NK-92 (cell line): ENCODE measurements around the gene WHAMM.
"Not testable (repeated sequence)": the region's sequence is repeated elsewhere in the genome, so short reads cannot be mapped to it uniquely, and the experiment has no call there.

Experiments
- DNase-seq: peaks from one replicate; lab custom pipeline; 2025; ENCODE audit not compliant: unreplicated experiment; lab: John Stamatoyannopoulos, UW

Gene WHAMM

DNA sequence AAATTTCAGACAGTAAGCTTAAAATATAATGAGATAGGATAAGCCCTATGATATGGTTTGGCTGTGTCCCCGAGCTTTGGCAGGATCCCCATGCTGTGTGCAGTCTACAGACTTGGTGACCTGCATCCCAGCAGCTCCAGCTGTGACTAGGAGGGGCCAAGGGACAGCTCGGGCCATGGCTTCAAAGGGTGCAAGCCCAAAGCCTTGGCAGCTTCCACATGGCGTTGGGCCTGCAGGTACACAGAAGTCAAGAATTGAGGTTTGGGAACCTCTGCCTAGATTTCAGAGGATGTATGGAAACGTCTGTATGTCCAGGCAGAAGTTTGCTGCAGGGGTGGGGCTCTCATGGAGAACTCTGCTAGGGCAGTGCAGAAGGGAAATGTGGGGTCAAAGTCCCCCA, 56.2 kb downstream of the WHAMM start:
- DNase-seq = not testable (repeated sequence)

DNA sequence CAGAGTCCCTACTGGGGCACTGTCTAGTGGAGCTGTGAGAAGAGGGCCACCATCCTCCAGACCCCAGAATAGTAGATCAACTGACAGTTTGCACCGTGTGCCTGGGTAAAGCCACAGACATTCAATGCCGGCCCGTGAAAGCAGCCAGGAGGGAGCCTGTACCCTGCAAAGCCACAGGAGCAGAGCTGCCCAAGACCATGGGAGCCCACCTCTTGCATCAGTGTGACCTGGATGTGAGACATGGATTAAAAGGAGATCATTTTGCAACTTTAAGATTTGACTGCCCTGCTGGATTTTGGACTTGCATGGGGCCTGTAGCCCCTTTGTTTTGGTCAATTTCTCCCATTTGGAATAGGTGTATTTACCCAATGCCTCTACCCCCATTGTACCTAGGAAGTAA, 56.6 kb downstream of the WHAMM start:
- DNase-seq = not testable (repeated sequence)

DNA sequence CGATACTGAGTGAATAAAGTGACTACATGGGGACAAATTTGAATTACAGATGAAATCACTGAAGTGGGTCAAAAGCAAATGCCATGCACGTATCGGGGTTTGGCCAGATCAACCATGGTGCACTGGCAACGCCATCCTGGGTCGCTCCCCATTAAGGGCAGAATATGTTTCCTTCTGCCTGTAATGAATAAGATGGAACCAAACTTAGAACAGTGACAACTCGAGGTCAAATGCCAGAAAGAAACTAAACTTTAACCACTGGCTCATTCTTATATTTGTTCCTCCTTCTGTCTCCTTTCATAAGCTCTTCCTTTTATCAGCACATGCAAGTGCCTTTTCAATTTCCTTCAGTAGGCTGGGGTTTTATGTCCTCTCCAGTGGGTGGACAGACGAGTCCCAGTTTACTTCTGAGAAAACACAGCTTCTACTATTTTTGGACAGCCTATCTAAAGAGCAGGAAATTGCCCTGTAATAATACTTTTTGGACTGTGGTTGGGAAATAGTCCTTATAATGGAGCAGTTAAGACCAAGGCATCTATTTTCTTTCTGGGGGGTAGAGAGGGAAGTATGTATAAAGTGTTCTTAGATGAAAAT, 61.4 kb downstream of the WHAMM start:
- no peak for DNase-seq

DNA sequence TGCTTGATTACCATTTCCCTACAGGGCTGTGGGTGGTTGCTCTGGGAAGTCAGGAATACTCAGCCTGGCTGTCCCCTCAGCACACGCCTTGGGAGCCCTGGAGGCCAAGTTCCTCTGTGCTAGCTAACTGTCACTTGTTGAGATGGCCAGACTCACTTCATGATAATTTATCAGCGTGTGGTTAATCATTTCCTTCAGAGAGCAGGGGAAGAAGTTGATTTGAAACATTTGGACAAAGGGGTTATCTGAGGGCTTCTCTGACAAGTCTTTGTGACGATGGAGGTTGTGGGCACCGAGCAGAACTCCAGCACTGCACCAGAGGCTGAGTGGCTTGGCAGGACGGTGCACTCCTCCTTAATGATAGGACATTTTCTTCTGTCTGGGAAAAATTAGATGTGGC, 61.9 kb downstream of the WHAMM start:
- DNase-seq = no peak

DNA sequence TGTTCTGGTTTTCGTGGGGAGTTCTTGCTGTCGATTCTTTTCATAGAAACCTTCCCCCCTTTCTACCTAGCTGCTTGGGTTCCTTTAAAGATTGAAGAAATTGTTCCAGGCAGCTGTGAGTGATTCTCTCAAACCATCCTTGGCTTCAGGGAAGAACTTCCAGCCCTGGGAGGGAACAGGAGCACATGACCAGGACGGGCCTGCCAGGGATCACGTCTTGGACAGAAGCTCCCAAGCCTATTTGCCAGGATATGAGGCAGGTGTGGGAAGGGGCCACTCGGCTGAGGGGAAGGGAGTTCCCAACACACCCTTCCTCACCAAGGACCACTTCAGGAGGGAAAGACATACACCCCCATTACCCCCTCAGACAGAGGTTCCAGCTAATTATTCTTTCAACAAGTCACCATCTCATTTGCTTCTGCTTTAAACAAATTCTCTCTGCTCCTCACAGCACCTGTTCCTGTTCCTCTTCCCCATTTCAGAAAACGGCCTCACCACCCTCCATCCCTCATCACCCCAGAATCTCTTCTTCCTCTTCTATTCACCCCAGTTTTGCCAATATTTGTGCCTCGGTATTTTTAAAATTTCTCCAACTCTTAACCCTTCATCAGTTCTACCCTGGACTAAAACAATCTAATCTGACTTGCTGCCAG, 62.5 kb downstream of the WHAMM start:
- no peak for DNase-seq

DNA sequence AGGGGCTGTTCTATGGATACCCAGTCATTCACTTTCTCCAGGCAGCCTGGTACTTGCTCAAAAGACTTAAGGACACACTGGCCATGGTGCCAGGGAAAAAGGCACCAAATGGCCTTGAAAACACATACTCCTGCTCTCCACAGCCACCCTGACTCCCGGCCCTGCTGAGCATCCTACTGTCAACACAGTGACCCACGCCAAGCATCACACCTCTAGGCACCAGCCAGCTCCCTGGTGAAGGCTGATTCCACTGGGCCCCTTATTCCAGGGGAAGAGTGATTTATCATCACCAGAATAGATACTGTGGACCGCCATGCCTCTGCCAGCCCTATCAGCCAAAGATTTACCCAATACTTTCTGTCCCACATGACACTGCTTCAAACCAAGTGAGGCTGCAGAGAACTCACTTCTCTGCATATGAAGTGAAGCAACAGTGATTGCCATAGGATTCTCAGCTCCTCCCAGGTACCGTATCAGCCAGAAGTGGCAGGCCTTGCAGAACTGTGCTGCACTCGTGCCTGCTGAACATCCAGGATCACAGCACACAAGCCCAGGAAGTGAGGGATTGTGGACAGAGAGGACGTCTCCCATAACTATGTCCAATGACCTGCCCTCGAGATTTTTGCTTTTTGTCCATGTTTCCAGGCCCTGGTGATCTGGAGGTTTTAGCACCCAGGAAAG, 63.7 kb downstream of the WHAMM start:
- DNase-seq = no peak

DNA sequence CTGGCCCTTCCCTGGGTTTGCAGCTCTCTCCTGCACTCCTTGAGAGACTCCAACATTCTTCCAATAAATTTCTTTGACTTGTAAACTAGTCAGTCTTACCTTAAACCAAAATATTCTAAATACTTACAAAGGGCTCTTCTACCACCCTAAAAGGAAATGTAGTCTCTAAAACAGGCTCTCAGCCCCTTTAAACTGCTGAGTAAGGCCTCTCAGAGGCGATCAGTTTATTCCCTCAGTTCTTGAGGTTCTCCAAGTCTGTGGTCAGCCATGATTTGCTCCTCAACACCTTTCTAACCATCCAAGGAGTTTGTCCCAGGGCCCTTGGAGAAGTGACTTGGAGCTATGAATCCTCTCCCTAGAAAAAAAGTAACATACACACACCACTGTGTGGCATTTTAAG, 64.8 kb downstream of the WHAMM start:
- no peak for DNase-seq

DNA sequence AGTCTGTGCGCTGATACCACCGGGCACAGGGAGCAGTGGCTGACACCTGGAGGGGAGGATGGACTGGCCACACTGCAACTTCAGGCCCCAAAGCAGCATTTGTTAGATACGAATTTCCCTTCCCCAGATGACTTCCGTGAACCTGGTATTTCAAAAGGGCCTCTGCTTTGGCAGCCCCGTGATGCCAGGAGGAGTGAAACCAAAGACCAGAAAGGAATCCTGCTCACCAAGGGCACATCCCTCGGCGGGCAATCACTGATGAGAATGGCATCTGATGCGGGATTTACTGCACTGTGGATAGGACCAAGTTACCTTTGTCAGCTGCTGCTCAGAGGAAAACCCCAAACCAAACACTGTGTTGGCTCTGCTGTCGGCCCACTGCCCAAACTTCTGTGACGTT, 65.5 kb downstream of the WHAMM start:
- DNase-seq = no peak

DNA sequence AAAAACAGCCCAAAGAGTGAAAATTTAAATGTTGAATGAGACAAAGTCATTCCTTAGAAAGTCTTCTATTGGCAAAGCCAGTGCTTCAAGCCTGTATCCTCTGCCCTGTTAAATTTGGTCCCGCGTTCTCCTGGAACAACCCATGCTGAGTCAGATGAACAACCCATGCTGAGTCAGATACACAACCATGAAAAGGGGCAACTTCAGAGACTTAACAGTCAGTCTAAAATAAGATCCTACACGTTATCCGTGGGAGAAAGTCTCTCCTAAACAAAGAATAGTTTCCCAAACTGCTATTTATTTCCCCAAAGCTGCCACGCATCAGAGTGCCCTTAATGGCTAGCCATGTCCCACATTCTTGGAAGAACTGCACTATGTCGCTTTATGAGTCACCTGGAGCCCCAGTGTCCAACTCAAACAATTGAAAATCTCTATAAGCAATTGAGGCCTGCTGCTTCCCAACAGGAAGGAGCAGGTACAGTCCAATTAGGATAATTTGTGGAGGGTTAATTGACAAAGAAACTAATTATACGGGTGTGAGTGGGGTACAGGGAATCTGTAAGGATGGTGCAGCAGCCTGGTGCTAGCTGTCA, 66.1 kb downstream of the WHAMM start:
- DNase-seq = no peak

DNA sequence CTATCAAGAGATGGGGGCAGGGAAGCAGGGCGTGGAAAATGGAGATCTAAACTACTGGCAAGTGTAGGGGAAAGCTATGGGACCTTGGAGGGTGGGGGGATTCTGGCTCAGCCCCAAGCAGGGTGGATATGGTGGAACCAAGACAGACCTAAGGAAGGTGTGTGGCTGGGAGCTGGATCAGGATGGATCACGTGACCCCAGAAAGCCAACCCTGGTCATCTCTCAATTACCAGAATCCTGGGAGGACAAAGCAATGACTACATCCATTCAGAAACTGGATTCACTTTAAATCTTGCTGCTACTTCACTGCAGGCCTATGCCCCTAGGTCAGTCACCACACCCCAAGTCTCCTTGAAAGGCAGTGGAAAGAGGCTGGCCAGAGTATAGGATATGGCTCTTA, 68.4 kb downstream of the WHAMM start:
- DNase-seq = no peak

DNA sequence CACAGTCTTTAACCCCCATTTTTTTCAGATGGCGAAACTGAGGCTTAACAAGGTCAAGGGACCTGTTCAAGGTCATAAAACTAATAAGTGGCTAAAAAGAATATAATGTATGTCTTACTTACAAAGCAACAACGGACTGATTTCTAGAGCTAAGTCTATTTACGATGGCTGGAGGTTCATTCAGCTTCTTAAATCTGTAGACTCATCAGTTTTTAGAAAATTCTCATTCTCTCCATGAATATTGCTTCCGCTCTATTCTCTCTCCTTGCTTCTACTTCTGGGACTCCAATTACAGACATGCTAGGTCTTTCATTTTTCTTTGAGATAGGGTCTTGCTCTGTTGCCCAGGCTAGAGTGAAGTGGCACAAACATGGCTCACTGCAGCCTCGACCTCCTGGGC, 68.9 kb downstream of the WHAMM start:
- no peak for DNase-seq

DNA sequence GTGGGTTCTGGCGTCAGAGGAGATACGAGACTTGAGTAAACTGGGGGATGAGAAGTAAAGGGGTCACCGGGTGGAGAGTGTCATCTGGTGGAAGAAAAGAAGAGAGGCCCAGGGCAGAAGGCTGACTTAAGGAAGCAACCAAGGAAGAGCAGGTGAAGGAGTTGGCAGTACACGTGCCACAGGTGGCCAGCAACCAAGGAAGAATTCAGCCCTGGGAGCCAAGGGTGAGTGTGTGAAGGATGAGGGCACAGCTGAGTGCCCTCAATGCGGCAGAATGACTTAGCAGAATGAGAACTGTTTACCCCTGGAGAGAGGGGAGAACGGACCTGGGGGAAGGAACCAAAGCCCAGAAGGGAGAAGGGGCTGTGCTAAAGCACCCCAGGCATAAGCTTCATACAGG, 71.3 kb downstream of the WHAMM start:
- no peak for DNase-seq

DNA sequence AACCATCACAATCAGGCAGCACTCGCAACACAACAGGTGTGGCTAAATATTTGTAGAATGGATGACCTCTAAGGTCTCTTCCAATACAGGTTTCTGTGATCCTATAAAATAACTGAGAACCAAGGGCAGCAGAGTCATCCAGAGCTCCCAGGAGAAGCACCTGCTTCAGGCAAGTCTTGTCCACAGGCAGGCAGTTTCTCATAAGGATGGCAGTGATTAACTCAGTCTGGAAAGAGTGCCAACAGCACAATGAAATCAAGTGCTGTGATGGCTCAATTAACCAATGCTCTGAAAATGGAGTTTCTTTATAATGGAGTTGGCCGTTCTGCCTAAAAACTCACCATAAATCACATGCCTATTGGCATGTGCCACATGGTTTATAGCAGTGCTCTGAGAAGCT, 72.3 kb downstream of the WHAMM start:
- DNase-seq = no peak

DNA sequence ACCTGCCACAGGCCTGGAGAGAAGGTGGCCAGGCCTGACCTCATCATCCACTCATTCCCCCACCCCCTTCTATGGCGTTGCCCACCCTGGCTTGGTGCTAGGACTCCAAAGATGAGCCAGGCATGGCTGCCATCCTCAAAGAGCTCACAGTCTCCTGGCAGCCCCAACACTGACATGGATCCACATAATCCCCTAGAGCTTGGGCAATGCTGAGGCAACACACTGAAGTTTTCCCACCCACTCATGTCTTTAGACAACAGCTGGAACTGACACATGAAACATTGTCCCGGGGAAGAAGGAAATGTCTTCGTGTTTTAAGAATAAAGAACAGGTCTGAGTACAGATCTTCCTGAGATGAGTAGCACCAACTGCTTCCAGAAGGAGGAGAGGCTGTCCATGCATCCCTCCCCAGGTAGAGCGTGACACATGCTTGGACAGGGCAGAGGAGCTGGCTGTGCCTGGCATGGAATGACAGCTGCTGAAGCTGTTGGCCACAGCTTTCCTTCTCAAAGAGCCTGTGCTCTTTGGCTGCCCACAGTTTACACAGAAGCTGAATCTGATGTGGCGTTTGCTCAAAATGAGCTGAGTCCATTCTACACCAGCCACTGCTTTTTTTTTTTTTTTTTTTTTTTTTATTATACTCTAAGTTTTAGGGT, 73.0 kb downstream of the WHAMM start:
- no peak for DNase-seq
